ENCODE data around the gene MLC1.
A peak's percentile ranks its signal among the peaks of the same experiment; 100 is the strongest.

The MLC1 gene

DNA sequence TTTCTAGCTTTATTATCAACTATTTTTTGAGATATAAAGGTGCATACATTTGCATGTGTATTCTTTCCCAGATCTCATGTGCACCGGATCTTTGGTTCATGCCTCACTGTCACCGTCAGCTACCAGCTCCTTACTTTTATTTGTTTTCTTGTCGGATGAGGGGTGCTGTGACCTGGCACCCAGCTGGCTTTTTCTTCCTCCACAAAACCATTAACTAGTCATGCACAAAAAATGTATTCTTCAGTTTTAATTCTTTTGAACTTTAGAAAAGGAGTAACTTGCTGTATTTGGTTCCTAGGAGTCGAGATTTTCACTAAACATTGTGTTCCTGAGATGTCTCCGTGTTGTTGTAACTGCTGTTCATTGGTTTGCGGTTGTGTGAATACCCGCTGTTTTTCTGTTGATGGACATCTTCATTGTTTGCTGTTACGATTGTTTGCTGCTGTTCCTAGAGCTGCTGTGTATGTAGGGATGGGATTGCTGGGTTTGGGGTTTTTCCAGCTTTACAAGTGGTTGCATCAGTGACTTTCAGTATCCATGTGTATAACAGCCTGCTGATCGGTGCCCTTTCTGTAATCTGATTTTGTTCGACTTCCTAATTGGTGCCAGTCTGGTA is 44.0 kb upstream of the MLC1 start:
- no peaks in the 10 kb centered on the region for H3K9me3 ChIP-seq (ENCODE audit: control insufficient read depth, insufficient read depth, low read depth, low read length)
- TF ChIP-seq GFI1B (tag by site-specific recombination; IDR thresholded peaks at IDR 0.05): no peak
- TF ChIP-seq ZBTB17 (tag by site-specific recombination; IDR thresholded peaks at IDR 0.05): peak; percentile 41; the same call in 1 of the 2 replicates
- peak; percentile 37; the same call in 1 of the 2 replicates for TF ChIP-seq ZNF211 (tag by site-specific recombination; IDR thresholded peaks at IDR 0.05; ENCODE audit: low read depth)
- H3K27ac ChIP-seq (ENCODE audit: extremely low read depth, low read depth, low read length): no peak overlapping the region
- H3K4me1 ChIP-seq (ENCODE audit: control insufficient read depth, insufficient read depth, low read length): no peaks in the 10 kb centered on the region
- POLR2A ChIA-PET: no interaction called here
- no peak overlapping the region for H3K4me3 ChIP-seq (ENCODE audit: low read depth, low read length)
- no peaks in the 10 kb centered on the region for H3K36me3 ChIP-seq (ENCODE audit: control insufficient read depth in 2 of 2, insufficient read depth in 1 of 2, low read length in 2 of 2)
- CTCF ChIA-PET: interaction anchor here (0.5 to 1.4 kb wide), 5 partner anchors 20 to 1452 kb away, joined by 3 to 7 read pairs (median 3); no protein-coding TSS in a partner anchor

DNA sequence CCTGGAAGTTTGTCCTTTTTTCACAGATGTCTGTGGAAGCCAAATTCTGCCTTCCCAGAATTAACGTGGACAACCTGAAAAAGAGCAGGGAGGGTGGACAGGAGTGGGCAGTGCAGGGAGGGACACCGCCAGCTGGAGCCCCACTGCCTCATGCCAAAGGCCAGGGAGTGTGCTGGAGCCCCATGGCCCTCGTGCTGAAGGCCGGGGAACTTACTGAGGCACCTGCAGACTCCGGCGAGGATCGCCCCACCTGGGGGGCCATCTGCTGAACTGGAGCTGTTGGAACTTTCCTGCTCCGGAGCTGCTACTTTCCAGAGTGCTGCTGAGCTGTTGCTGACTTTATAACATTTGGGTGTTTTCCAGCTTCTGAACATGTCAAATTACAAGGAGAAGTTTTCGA is 39.8 kb upstream of the MLC1 start:
- Histone ChIP-seq H3K36me3 (ENCODE audit: control insufficient read depth in 2 of 2, insufficient read depth in 1 of 2, low read length in 2 of 2) (no peaks in the 10 kb centered on the region), H3K9me3 (ENCODE audit: control insufficient read depth, insufficient read depth, low read depth, low read length) (no peaks in the 10 kb centered on the region), H3K4me3 (ENCODE audit: low read depth, low read length) (no peak overlapping the region), H3K27ac (ENCODE audit: extremely low read depth, low read depth, low read length) (no peak overlapping the region), H3K4me1 (ENCODE audit: control insufficient read depth, insufficient read depth, low read length) (no peaks in the 10 kb centered on the region)
- ChIA-PET POLR2A (no interaction called here), CTCF (no interaction called here)
- TF ChIP-seq GFI1B (tag by site-specific recombination; IDR thresholded peaks at IDR 0.05) (no peak), ZNF211 (tag by site-specific recombination; IDR thresholded peaks at IDR 0.05; ENCODE audit: low read depth) (no peak), OVOL3 (tag by site-specific recombination; IDR thresholded peaks at IDR 0.05) (no peak), ZNF133 (tag by site-specific recombination; IDR thresholded peaks at IDR 0.05) (no peak), ZNF560 (tag by site-specific recombination; IDR thresholded peaks at IDR 0.05; ENCODE audit: borderline replicate concordance) (no peak), ZNF514 (tag by site-specific recombination; IDR thresholded peaks at IDR 0.05) (no peak), ZNF555 (tag by site-specific recombination; conservative IDR thresholded peaks at IDR 0.05) (no peak), ZNF585B (tag by site-specific recombination; IDR thresholded peaks at IDR 0.05) (no peak), ZNF248 (tag by site-specific recombination; IDR thresholded peaks at IDR 0.05) (no peak), ZNF239 (tag by site-specific recombination; IDR thresholded peaks at IDR 0.05) (no peak), ZNF341 (tag by site-specific recombination; IDR thresholded peaks at IDR 0.05; ENCODE audit: low read depth) (no peak), ZNF302 (tag by site-specific recombination; IDR thresholded peaks at IDR 0.05; ENCODE audit: low read depth) (no peak), ZNF366 (tag by site-specific recombination; conservative IDR thresholded peaks at IDR 0.05) (no peak)
- TF ChIP-seq, protein P1, sequence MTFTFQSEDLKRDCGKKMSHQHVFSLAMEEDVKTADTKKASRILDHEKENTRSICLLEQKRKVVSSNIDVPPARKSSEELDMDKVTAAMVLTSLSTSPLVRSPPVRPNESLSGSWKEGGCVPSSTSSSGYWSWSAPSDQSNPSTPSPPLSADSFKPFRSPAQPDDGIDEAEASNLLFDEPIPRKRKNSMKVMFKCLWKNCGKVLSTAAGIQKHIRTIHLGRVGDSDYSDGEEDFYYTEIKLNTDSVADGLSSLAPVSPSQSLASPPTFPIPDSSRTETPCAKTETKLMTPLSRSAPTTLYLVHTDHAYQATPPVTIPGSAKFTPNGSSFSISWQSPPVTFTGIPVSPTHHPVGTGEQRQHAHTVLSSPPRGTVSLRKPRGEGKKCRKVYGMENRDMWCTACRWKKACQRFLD (tag by site-specific recombination; IDR thresholded peaks at IDR 0.05): no peak
- TF ChIP-seq, protein P2, sequence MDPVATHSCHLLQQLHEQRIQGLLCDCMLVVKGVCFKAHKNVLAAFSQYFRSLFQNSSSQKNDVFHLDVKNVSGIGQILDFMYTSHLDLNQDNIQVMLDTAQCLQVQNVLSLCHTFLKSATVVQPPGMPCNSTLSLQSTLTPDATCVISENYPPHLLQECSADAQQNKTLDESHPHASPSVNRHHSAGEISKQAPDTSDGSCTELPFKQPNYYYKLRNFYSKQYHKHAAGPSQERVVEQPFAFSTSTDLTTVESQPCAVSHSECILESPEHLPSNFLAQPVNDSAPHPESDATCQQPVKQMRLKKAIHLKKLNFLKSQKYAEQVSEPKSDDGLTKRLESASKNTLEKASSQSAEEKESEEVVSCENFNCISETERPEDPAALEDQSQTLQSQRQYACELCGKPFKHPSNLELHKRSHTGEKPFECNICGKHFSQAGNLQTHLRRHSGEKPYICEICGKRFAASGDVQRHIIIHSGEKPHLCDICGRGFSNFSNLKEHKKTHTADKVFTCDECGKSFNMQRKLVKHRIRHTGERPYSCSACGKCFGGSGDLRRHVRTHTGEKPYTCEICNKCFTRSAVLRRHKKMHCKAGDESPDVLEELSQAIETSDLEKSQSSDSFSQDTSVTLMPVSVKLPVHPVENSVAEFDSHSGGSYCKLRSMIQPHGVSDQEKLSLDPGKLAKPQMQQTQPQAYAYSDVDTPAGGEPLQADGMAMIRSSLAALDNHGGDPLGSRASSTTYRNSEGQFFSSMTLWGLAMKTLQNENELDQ (tag by site-specific recombination; IDR thresholded peaks at IDR 0.05; ENCODE audit: low read depth): no peak
- TF ChIP-seq, protein P3, sequence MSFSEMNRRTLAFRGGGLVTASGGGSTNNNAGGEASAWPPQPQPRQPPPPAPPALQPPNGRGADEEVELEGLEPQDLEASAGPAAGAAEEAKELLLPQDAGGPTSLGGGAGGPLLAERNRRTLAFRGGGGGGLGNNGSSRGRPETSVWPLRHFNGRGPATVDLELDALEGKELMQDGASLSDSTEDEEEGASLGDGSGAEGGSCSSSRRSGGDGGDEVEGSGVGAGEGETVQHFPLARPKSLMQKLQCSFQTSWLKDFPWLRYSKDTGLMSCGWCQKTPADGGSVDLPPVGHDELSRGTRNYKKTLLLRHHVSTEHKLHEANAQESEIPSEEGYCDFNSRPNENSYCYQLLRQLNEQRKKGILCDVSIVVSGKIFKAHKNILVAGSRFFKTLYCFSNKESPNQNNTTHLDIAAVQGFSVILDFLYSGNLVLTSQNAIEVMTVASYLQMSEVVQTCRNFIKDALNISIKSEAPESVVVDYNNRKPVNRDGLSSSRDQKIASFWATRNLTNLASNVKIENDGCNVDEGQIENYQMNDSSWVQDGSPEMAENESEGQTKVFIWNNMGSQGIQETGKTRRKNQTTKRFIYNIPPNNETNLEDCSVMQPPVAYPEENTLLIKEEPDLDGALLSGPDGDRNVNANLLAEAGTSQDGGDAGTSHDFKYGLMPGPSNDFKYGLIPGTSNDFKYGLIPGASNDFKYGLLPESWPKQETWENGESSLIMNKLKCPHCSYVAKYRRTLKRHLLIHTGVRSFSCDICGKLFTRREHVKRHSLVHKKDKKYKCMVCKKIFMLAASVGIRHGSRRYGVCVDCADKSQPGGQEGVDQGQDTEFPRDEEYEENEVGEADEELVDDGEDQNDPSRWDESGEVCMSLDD (tag by site-specific recombination; IDR thresholded peaks at IDR 0.05): no peak
- TF ChIP-seq, protein P4, sequence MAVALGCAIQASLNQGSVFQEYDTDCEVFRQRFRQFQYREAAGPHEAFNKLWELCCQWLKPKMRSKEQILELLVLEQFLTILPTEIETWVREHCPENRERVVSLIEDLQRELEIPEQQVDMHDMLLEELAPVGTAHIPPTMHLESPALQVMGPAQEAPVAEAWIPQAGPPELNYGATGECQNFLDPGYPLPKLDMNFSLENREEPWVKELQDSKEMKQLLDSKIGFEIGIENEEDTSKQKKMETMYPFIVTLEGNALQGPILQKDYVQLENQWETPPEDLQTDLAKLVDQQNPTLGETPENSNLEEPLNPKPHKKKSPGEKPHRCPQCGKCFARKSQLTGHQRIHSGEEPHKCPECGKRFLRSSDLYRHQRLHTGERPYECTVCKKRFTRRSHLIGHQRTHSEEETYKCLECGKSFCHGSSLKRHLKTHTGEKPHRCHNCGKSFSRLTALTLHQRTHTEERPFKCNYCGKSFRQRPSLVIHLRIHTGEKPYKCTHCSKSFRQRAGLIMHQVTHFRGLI (tag by site-specific recombination; IDR thresholded peaks at IDR 0.05): no peak
- TF ChIP-seq, protein P5, sequence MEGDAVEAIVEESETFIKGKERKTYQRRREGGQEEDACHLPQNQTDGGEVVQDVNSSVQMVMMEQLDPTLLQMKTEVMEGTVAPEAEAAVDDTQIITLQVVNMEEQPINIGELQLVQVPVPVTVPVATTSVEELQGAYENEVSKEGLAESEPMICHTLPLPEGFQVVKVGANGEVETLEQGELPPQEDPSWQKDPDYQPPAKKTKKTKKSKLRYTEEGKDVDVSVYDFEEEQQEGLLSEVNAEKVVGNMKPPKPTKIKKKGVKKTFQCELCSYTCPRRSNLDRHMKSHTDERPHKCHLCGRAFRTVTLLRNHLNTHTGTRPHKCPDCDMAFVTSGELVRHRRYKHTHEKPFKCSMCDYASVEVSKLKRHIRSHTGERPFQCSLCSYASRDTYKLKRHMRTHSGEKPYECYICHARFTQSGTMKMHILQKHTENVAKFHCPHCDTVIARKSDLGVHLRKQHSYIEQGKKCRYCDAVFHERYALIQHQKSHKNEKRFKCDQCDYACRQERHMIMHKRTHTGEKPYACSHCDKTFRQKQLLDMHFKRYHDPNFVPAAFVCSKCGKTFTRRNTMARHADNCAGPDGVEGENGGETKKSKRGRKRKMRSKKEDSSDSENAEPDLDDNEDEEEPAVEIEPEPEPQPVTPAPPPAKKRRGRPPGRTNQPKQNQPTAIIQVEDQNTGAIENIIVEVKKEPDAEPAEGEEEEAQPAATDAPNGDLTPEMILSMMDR (tag by site-specific recombination; IDR thresholded peaks at IDR 0.05): no peak

All from HEK293 (cell line).